Mesenchymal stem cell (in vitro differentiated cells and primary cell): ENCODE data around the gene DUSP8.
A peak's percentile ranks its signal among the peaks of the same experiment; 100 is the strongest.

Experiments
- DNase-seq: peaks from one replicate; pipeline ENCODE4 v3.0.0-alpha.2; 2013
- H2AFZ ChIP-seq: one replicate; pipeline ENCODE4 v1.6.1; 2013; ENCODE audit warnings: low read depth, mild to moderate bottlenecking, control low read depth, inconsistent platforms, low read length, moderate library complexity
- H2AK5ac ChIP-seq: 2 replicates; pipeline ENCODE4 v1.6.1; 2013; ENCODE audit warnings: low read length, moderate library complexity, mild to moderate bottlenecking, inconsistent platforms; ENCODE audit not compliant: severe bottlenecking
- H2BK120ac ChIP-seq: one replicate; pipeline ENCODE4 v1.6.1; 2013; ENCODE audit warnings: low read depth, mild to moderate bottlenecking, inconsistent platforms, low read length, moderate library complexity
- H2BK12ac ChIP-seq, 2 experiments: one replicate each; pipeline ENCODE4 v1.6.1; 2013; ENCODE audit warnings: inconsistent platforms in 2 of 2, low read length in 2 of 2, mild to moderate bottlenecking in 2 of 2, moderate library complexity in 2 of 2, control low read depth in 1 of 2
- H2BK15ac ChIP-seq: one replicate; pipeline ENCODE4 v1.6.1; 2013; ENCODE audit warnings: mild to moderate bottlenecking, low read depth, inconsistent platforms; ENCODE audit not compliant: poor library complexity, severe bottlenecking
- H2BK5ac ChIP-seq: 2 replicates; pipeline ENCODE4 v1.6.1; 2013; ENCODE audit warnings: low read depth, mild to moderate bottlenecking, low read length, control low read depth, inconsistent platforms; ENCODE audit not compliant: poor library complexity, severe bottlenecking
- H3K14ac ChIP-seq, 2 experiments: one replicate each; pipeline ENCODE4 v1.6.1; 2013; ENCODE audit warnings: inconsistent platforms in 2 of 2, low read length in 2 of 2, control low read depth in 1 of 2, mild to moderate bottlenecking in 1 of 2, moderate library complexity in 1 of 2
- H3K18ac ChIP-seq, 2 experiments: one replicate each; pipeline ENCODE4 v1.6.1; 2013; ENCODE audit warnings: inconsistent platforms in 2 of 2, low read length in 2 of 2, control low read depth in 1 of 2, low read depth in 1 of 2, mild to moderate bottlenecking in 1 of 2
- H3K23ac ChIP-seq, 2 experiments: one replicate each; pipeline ENCODE4 v1.6.1; 2013; ENCODE audit warnings: inconsistent platforms in 2 of 2, low read length in 2 of 2, mild to moderate bottlenecking in 2 of 2, moderate library complexity in 2 of 2, control low read depth in 1 of 2
- H3K27ac ChIP-seq: 2 replicates; pipeline ENCODE4 v1.5.1; 2013; ENCODE audit warnings: mild to moderate bottlenecking, moderate library complexity, low read length, control low read depth, inconsistent platforms; ENCODE audit not compliant: poor library complexity, severe bottlenecking
- H3K27me3 ChIP-seq, 2 experiments: 2 replicates each; pipeline versions ENCODE4 v1.6.1 to v1.7.0; 2013; ENCODE audit warnings: low read length in 2 of 2, mild to moderate bottlenecking in 2 of 2, moderate library complexity in 2 of 2, control low read depth in 1 of 2, inconsistent platforms in 1 of 2; ENCODE audit not compliant: control insufficient read depth in 1 of 2, insufficient read depth in 1 of 2
- H3K36me3 ChIP-seq, 2 experiments: 2 replicates each; pipeline versions ENCODE4 v1.6.1 to v1.7.0; 2013; ENCODE audit warnings: low read length in 2 of 2, control low read depth in 1 of 2, inconsistent platforms in 1 of 2, low read depth in 1 of 2, mild to moderate bottlenecking in 1 of 2; ENCODE audit not compliant: insufficient read depth in 2 of 2, control insufficient read depth in 1 of 2
- H3K4ac ChIP-seq, 2 experiments: one replicate each; pipeline ENCODE4 v1.6.1; 2013; ENCODE audit warnings: inconsistent platforms in 2 of 2, low read length in 2 of 2, mild to moderate bottlenecking in 2 of 2, moderate library complexity in 2 of 2, control low read depth in 1 of 2, low read depth in 1 of 2
- H3K4me1 ChIP-seq: 2 replicates; pipeline ENCODE4 v1.6.1; 2013; ENCODE audit warnings: low read depth, low read length, control low read depth; ENCODE audit not compliant: control insufficient read depth, insufficient read depth
- H3K4me2 ChIP-seq: 2 replicates; pipeline ENCODE4 v1.6.1; 2013; ENCODE audit warnings: low read length, mild to moderate bottlenecking, inconsistent platforms; ENCODE audit not compliant: poor library complexity, severe bottlenecking
- H3K4me3 ChIP-seq, 2 experiments: 2 replicates each; pipeline versions ENCODE4 v1.5.1 to v1.7.0; 2013; ENCODE audit warnings: low read length in 2 of 2, mild to moderate bottlenecking in 2 of 2, control low read depth in 1 of 2, low read depth in 1 of 2; ENCODE audit not compliant: insufficient read depth in 1 of 2
- H3K79me1 ChIP-seq: replicated peaks from 2 replicates; pipeline ENCODE4 v1.6.1; 2013; ENCODE audit warnings: mild to moderate bottlenecking, control low read depth, low read length, inconsistent platforms; ENCODE audit not compliant: poor library complexity, severe bottlenecking
- H3K9ac ChIP-seq: 2 replicates; pipeline ENCODE4 v1.7.0; 2013; ENCODE audit warnings: mild to moderate bottlenecking, low read length, moderate library complexity
- H3K9me3 ChIP-seq: 2 replicates; pipeline ENCODE4 v1.7.0; 2013; ENCODE audit warnings: mild to moderate bottlenecking, low read length; ENCODE audit not compliant: control insufficient read depth
- H4K8ac ChIP-seq: one replicate; pipeline ENCODE4 v1.6.1; 2013; ENCODE audit warnings: inconsistent platforms, mild to moderate bottlenecking, low read length, moderate library complexity
- H4K91ac ChIP-seq: one replicate; pipeline ENCODE4 v1.6.1; 2013; ENCODE audit warnings: mild to moderate bottlenecking, low read length, inconsistent platforms
- WGBS: methylation state at CpG from one replicate; pipeline ENCODE4 v1.1.7; 2013; ENCODE audit warnings: mixed read lengths; 5-methylcytosine and 5-hydroxymethylcytosine counted together

The DUSP8 gene

GRCh38 chr11:1521382-1522080, 50.5 kb downstream of the DUSP8 start:
- H3K36me3 ChIP-seq, result peaks cover 0 to 22% of the 10 kb centered on the region in 2 experiments
- H2BK120ac ChIP-seq, result no peak overlapping the region
- no peak overlapping the region for H2BK5ac ChIP-seq
- no peak overlapping the region for H2AK5ac ChIP-seq
- H4K8ac ChIP-seq, result no peak overlapping the region
- H3K4me2 ChIP-seq, result no peak overlapping the region
- 97% methylated on average over 20 of the region's 21 CpGs for WGBS
- H3K79me1 ChIP-seq, result peaks cover 63% of the 10 kb centered on the region
- H3K4ac ChIP-seq, result no peak overlapping the region
- H2BK15ac ChIP-seq, result no peak overlapping the region
- H3K14ac ChIP-seq, result no peak overlapping the region
- peaks cover 18% of the 10 kb centered on the region for H3K4me1 ChIP-seq
- H3K4me3 ChIP-seq, result no peak overlapping the region
- no peaks in the 10 kb centered on the region for H3K9me3 ChIP-seq
- H3K27ac ChIP-seq, result no peak overlapping the region
- no peak overlapping the region for H3K18ac ChIP-seq
- no peak overlapping the region for H3K9ac ChIP-seq
- no peak overlapping the region for H4K91ac ChIP-seq
- no peaks in the 10 kb centered on the region for H3K27me3 ChIP-seq
- H2BK12ac ChIP-seq, result no peak overlapping the region
- DNase-seq, result no peak
- no peak overlapping the region for H3K23ac ChIP-seq
- no peak overlapping the region for H2AFZ ChIP-seq

- H2AK5ac ChIP-seq, result no peak overlapping the region
- H2BK12ac ChIP-seq, result no peak overlapping the region
- H3K27me3 ChIP-seq, result no peaks in the 10 kb centered on the region
- no peak overlapping the region for H3K14ac ChIP-seq
- WGBS, result 76% methylated on average over 17 of the region's 19 CpGs
- no peak overlapping the region for H3K4me3 ChIP-seq
- no peak overlapping the region for H3K4ac ChIP-seq
- H3K79me1 ChIP-seq, result peaks cover 65% of the 10 kb centered on the region
- H2BK120ac ChIP-seq, result no peak overlapping the region
- peaks cover 26% of the 10 kb centered on the region for H3K4me1 ChIP-seq
- H2AFZ ChIP-seq, result no peak overlapping the region
- H3K4me2 ChIP-seq, result no peak overlapping the region
- no peak overlapping the region for H3K18ac ChIP-seq
- no peak overlapping the region for H3K9ac ChIP-seq
- H2BK5ac ChIP-seq, result no peak overlapping the region
- no peaks in the 10 kb centered on the region for H3K9me3 ChIP-seq
- H4K91ac ChIP-seq, result peak overlapping the region; percentile 31
- no peak overlapping the region for H3K23ac ChIP-seq
- DNase-seq, result no peak
- H2BK15ac ChIP-seq, result no peak overlapping the region
- H3K27ac ChIP-seq, result no peak overlapping the region
- H4K8ac ChIP-seq, result no peak overlapping the region
- H3K36me3 ChIP-seq, result peaks cover 0 to 21% of the 10 kb centered on the region in 2 experiments
Observed at GRCh38 chr11:1520663-1521267, 51.3 kb downstream of the DUSP8 start.

GRCh38 chr11:1520209-1520662, 51.8 kb downstream of the DUSP8 start:
- no peak overlapping the region for H4K8ac ChIP-seq
- no peak overlapping the region for H3K23ac ChIP-seq
- H2BK120ac ChIP-seq, result no peak overlapping the region
- 82% methylated on average over 13 of the region's 13 CpGs for WGBS
- H3K27me3 ChIP-seq, result no peaks in the 10 kb centered on the region
- no peak overlapping the region for H3K4ac ChIP-seq
- H2BK12ac ChIP-seq, result no peak overlapping the region
- H2AFZ ChIP-seq, result no peak overlapping the region
- H3K4me3 ChIP-seq, result no peak overlapping the region
- H3K4me2 ChIP-seq, result no peak overlapping the region
- H3K79me1 ChIP-seq, result peaks cover 66% of the 10 kb centered on the region
- no peak overlapping the region for H3K27ac ChIP-seq
- no peak overlapping the region for H3K9ac ChIP-seq
- H2BK5ac ChIP-seq, result no peak overlapping the region
- H4K91ac ChIP-seq, result peak overlapping the region; percentile 31
- peaks cover 0 to 21% of the 10 kb centered on the region in 2 experiments for H3K36me3 ChIP-seq
- H3K4me1 ChIP-seq, result peaks cover 31% of the 10 kb centered on the region
- no peak overlapping the region for H2BK15ac ChIP-seq
- no peak overlapping the region for H3K14ac ChIP-seq
- DNase-seq, result no peak
- no peaks in the 10 kb centered on the region for H3K9me3 ChIP-seq
- H3K18ac ChIP-seq, result no peak overlapping the region
- H2AK5ac ChIP-seq, result no peak overlapping the region

GRCh38 chr11:1519028-1520010, 52.8 kb downstream of the DUSP8 start:
- H3K18ac ChIP-seq, result no peak overlapping the region
- H3K27ac ChIP-seq, result no peak overlapping the region
- no peak for DNase-seq
- no peak overlapping the region for H3K4me3 ChIP-seq
- no peak overlapping the region for H2AFZ ChIP-seq
- no peaks in the 10 kb centered on the region for H3K27me3 ChIP-seq
- no peak overlapping the region for H2BK15ac ChIP-seq
- peaks cover 0 to 18% of the 10 kb centered on the region in 2 experiments for H3K36me3 ChIP-seq
- H3K79me1 ChIP-seq, result peaks cover 67% of the 10 kb centered on the region
- no peak overlapping the region for H4K8ac ChIP-seq
- H2AK5ac ChIP-seq, result no peak overlapping the region
- no peak overlapping the region for H2BK120ac ChIP-seq
- H3K4me1 ChIP-seq, result peaks cover 39% of the 10 kb centered on the region
- H3K14ac ChIP-seq, result no peak overlapping the region
- H2BK12ac ChIP-seq, result no peak overlapping the region
- no peak overlapping the region for H2BK5ac ChIP-seq
- no peak overlapping the region for H3K4ac ChIP-seq
- H4K91ac ChIP-seq, result no peak overlapping the region
- no peak overlapping the region for H3K23ac ChIP-seq
- H3K9ac ChIP-seq, result no peak overlapping the region
- no peaks in the 10 kb centered on the region for H3K9me3 ChIP-seq
- H3K4me2 ChIP-seq, result no peak overlapping the region
- WGBS, result 95% methylated on average over 10 of the region's 17 CpGs
